Heart left ventricle (tissue), 16 donors: ENCODE data around the gene CDC34. TPM values are rescaled to one million over a fixed set of nuclear protein-coding genes. Genes with fewer than 3 reads are reported as not detected.

ENCODE experiments used
- ATAC-seq, 4 donors: fragments of 200-7000 bp; cut with Tn5 transposase; one replicate each; pipeline ENCODE4 v1.9.1; 2020 to 2022; ENCODE audit warnings: moderate library complexity in 4 of 4, mild to moderate bottlenecking in 3 of 4, moderate number of reproducible peaks in 1 of 4
- DNase-seq, 5 donors: peaks; one replicate each; pipeline ENCODE4 v3.0.0-alpha.2; 2020
- H3K27ac ChIP-seq, 12 donors: fragments of 200-600 bp; sonication (generic) in 4 of 12; one replicate each; pipeline versions ENCODE4 v1.5.0 to v1.8.0; 2016 to 2022; ENCODE audit warnings: mild to moderate bottlenecking in 2 of 12
- H3K27me3 ChIP-seq, 9 donors: fragments of 200-600 bp; sonication (generic) in 2 of 9; one replicate each; pipeline versions ENCODE4 v1.5.1 to v1.8.0; 2016 to 2022; ENCODE audit warnings: mild to moderate bottlenecking in 3 of 9
- H3K36me3 ChIP-seq, 9 donors: fragments of 200-600 bp; sonication (generic) in 2 of 9; one replicate each; pipeline versions ENCODE4 v1.5.0 to v1.8.0; 2018 to 2022; ENCODE audit warnings: mild to moderate bottlenecking in 2 of 9
- H3K4me1 ChIP-seq, 12 donors: fragments of 200-600 bp; sonication (generic) in 4 of 12; one replicate each; pipeline versions ENCODE4 v1.5.0 to v1.8.0; 2016 to 2022; ENCODE audit warnings: mild to moderate bottlenecking in 3 of 12
- H3K4me3 ChIP-seq, 12 donors: fragments of 200-600 bp; sonication (generic) in 4 of 12; one replicate each; pipeline versions ENCODE4 v1.5.0 to v1.8.0; 2017 to 2022; ENCODE audit warnings: mild to moderate bottlenecking in 9 of 12, moderate library complexity in 4 of 12
- H3K9me3 ChIP-seq, 12 donors: fragments of 200-600 bp; sonication (generic) in 4 of 12; one replicate each; pipeline versions ENCODE4 v1.5.0 to v1.8.0; 2016 to 2022; ENCODE audit warnings: mild to moderate bottlenecking in 1 of 12
- POLR2A ChIP-seq, 2 donors: fragments of 450-650 bp; IDR thresholded peaks; one replicate each; pipeline ENCODE4 v1.6.1; 2017; ENCODE audit warnings: antibody characterized with exemption in 2 of 2, mild to moderate bottlenecking in 2 of 2, moderate library complexity in 2 of 2
- WGBS, 4 donors: extraction: QIAGEN DNeasy Blood & Tissue Kit in 2 of 4; methylation state at CpG; one replicate each; pipeline versions ENCODE4 v1.1.5 to v1.1.7; 2013 to 2018; 5-methylcytosine and 5-hydroxymethylcytosine counted together
- intact Hi-C, 10 donors: fragments of 100-400 bp; cut with DNase I; formaldehyde crosslinking; loops; one replicate each; pipeline versions ENCODE4 v1.11.1 to v1.14.2; 2022
- polyA plus RNA-seq, 2 donors: library from polyadenylated mRNA; stranded (reverse); fragments of 200-250 nt; gene quantifications; one replicate each; pipeline ENCODE4 v1.2.3, GENCODE V29; 2013
- total RNA-seq, 9 donors: library from RNA; depleted of rRNA in 2 of 9; stranded (reverse); fragments of >200 nt in 2 of 9; fragmentation: NEBNext Ultra II Directional in 3 of 9; extraction: Animal tissue kit (Norgen Biotek cat#: 25700) in 3 of 9; gene quantifications; one replicate each; pipeline versions ENCODE4 v1.1.0 to v1.2.4, GENCODE V29; 2016 to 2023
- TF ChIP-seq, protein P1 (sequence below), 12 donors: fragments of 200-600 bp; sonication (generic) in 4 of 12; IDR thresholded peaks; one replicate each; pipeline versions ENCODE4 v1.5.0 to v1.8.0; 2018 to 2022; ENCODE audit warnings: antibody characterized with exemption in 12 of 12, mild to moderate bottlenecking in 5 of 12
- donor health status: ischemic (EF 13 %, LVEDD 7.1; RV severe dilation, severe dysfunction).
- donor health status: healthy with polysubstance abuse.
- donor health status: DM: no; HTN: yes; CAD: no.
- donor health status: DM: no; HTN: no; CAD: no.
- donor health status: ischemic (EF 25% LVEDD 6.9; RV normal size, moderate dysfunction).
- donor health status: ischemic (EF 25% LVEDD 5.7; RV mildly dilated, moderate dysfunction).
- donor health status: healthy.
- donor health status: DM: yes; HTN: yes; CAD: no.
- donor health status: ischemic (EF 35%, LVEDD 5.7; RV mildly dilated, moderate dysfunction).
- donor health status: nonischemic (EF 11% LVEDD 7.7; RV severe dilation, severe dysfunction).
- donor health status: DM: yes; HTN: yes; CAD: no.
- donor health status: PGD.
- donor health status: ischemic (EF 29% LVEDD 5.4; RV normal size, mild dysfunction).
- donor health status: nonischemic (EF 23%, LVEDD 6.1; RV moderate dilation, normal function).

The CDC34 gene
- total and polyA plus RNA-seq, 11 donors, result 61.9 to 200 (median 99.9) TPM

DNA sequence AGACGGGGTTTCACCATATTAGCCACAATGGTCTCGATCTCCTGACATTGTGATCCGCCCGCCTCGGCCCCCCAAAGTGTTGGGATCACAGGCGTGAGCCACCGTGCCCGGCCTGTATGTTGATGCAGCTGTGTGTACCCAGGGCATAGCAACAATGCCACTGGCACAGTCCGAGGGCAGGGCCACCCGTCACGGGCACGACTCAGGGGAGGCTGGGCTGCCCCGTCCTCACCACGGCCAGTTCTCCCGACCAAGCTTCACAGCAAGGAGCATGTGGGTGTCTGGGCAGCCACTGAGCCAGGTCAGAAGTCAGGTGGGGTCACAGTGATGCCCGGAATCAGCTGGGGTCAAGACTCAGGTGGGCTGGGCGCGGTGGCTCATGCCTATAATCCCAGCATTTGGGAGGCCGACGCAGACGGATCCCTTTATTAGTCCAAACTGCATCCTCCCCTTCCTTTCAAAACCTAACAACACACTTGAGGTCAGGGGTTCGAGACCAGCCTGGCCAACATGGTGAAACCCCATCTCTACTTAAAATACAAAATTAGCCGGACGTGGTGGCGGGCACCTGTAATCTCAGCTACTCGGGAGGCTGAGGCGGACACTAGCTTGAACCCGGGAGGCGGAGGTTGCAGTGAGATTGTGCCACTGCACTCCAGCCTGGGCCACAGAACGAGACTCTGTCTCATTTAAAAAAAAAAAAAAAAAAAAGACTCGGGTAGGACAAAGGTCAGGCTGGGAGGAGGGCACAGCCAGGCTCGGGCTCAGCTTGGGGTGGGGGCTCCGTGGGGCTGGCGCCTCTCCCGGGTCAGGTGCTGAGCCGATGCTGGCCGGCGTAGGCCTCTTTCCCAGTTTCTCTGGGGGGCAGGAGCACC is 1.2 kb upstream of the CDC34 start:
- peaks cover 15 to 30% (median 24%) of the 10 kb centered on the region in 12 donors for H3K4me1 ChIP-seq
- H3K9me3 ChIP-seq, result no peaks in the 10 kb centered on the region
- DNase-seq, result no peak
- ATAC-seq, result no peak
- H3K27ac ChIP-seq, result peak overlapping the region in 11 of 12 donors; percentile 93 to 100 (median 98)
- intact Hi-C loops, result loop anchor here in 5 of 10 donors (5.0 to 10.0 kb wide), 2 partner anchors 42 to 104 kb away; partner anchors contain the start of genes BSG (in 4 of the 5), FGF22 (in 1 of the 5) and POLRMT (in 1 of the 5)
- H3K4me3 ChIP-seq, result peak overlapping the region; percentile 74 to 100 (median 92)
- no peak for TF ChIP-seq POLR2A (IDR thresholded peaks at IDR 0.05)
- TF ChIP-seq, protein P1, sequence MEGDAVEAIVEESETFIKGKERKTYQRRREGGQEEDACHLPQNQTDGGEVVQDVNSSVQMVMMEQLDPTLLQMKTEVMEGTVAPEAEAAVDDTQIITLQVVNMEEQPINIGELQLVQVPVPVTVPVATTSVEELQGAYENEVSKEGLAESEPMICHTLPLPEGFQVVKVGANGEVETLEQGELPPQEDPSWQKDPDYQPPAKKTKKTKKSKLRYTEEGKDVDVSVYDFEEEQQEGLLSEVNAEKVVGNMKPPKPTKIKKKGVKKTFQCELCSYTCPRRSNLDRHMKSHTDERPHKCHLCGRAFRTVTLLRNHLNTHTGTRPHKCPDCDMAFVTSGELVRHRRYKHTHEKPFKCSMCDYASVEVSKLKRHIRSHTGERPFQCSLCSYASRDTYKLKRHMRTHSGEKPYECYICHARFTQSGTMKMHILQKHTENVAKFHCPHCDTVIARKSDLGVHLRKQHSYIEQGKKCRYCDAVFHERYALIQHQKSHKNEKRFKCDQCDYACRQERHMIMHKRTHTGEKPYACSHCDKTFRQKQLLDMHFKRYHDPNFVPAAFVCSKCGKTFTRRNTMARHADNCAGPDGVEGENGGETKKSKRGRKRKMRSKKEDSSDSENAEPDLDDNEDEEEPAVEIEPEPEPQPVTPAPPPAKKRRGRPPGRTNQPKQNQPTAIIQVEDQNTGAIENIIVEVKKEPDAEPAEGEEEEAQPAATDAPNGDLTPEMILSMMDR (IDR thresholded peaks at IDR 0.05), result no peak
- peaks cover 0 to 5% (median 0%) of the 10 kb centered on the region in 9 donors for H3K27me3 ChIP-seq
- peaks cover 0 to 6% (median under 1%) of the 10 kb centered on the region in 9 donors for H3K36me3 ChIP-seq
- 67 to 71% (median 70%) methylated on average over 33 to 38 of the region's 38 CpGs for WGBS, 4 donors

DNA sequence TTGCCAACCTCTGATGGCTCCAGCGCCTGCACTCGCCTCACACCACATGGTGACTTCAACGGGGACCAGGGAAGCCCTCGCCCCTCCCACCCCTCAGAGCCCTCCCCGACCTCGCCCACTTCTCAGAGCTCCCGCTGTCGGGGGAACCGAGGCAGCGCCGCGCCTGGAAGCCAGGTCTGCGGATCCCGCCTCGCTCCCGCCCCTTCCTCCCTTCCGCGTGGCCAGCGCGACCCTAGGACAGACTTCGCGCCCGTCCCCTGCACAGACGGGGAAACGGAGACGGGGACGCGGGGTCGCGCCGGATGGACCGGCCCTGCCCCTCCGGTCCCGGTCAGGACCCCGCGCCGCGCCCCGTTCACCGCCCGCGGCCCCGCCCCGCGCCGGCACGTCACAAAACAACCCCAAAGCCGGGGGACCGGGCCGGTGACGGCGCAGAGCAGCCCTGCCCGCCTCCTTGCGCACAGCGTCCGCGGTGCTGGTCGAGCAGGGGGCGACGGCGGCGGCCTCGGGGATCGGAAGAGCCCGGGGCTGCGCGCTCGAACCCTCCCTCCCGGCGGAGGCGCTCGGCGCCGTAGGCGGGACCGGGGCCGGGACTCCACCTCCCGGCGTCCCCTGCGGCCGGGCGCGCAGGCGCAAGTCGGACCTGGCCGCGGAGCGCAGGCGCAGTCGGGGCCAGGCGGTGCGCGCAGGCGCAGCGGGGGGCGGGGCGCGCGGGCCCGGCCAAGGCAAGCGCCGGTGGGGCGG is 379 bp upstream of the CDC34 start:
- peak in 1 of 2 donors; percentile 72 for TF ChIP-seq POLR2A (IDR thresholded peaks at IDR 0.05)
- TF ChIP-seq, protein P1 (IDR thresholded peaks at IDR 0.05), result peak in 3 of 12 donors; percentile 16 to 25 (median 19)
- intact Hi-C loops, result loop anchor here in 5 of 10 donors (5.0 to 10.0 kb wide), 2 partner anchors 41 to 104 kb away; partner anchors contain the start of genes BSG (in 4 of the 5), FGF22 (in 1 of the 5) and POLRMT (in 1 of the 5)
- Histone ChIP-seq H3K4me3 (peak overlapping the region; percentile 74 to 100 (median 92)), H3K4me1 (peaks cover 16 to 35% (median 28%) of the 10 kb centered on the region in 12 donors), H3K27me3 (peaks cover 0 to 2% (median 0%) of the 10 kb centered on the region in 9 donors), H3K9me3 (no peaks in the 10 kb centered on the region), H3K36me3 (peaks cover 0 to 14% (median 9%) of the 10 kb centered on the region in 9 donors), H3K27ac (peak overlapping the region; percentile 93 to 100 (median 98))
- DNase-seq (peak; percentile 85 to 94 (median 88)), ATAC-seq (peak; percentile 27 to 80 (median 68))
- 0 to 1% (median 1%) methylated on average over 53 to 103 of the region's 103 CpGs for WGBS, 4 donors

DNA sequence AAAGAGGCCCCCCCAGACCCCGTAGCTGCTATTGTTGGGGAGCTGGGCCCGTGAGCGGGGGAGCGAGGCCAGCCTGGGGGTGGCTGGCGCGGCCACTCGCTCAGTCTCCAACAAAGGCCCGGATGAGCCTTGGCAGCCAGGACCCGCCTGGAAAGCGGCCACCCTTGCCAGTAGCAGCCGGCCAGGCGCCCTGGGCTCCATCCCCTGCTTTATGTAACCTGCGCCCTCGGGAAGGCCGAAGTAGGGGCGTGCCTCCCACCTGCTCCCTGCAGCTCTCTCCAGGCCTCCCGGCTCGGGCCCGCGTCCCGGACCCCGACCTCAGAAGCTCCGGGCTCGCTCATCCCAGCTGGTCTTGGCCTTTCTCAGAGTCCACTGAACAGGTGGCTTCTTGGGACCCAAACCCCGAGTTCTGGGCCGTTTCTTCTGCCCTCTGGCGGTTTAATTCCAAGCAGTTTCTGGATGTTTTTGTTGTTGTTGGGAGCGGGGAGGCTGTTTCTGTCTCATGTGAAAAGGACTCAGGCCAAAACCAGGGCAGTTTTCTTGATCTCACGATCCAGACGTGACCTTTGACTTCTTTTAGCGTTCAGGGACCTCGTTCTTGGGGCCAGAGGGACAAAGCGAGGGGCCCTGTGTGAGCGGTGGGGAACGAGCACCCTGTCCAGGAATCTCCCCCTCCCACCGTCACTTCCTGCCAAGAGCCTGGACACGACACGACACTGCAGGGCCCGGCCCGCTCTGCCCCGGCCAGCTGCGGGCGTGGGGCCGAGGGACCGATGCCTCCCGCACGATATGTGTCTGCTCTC is 1.2 kb downstream of the CDC34 start:
- H3K27me3 ChIP-seq, result no peaks in the 10 kb centered on the region
- intact Hi-C loops, result loop anchor here in 9 of 10 donors (2.0 to 10.0 kb wide), 3 partner anchors 40 to 102 kb away; partner anchors contain the start of genes BSG (in 9 of the 9), FGF22 (in 1 of the 9) and POLRMT (in 1 of the 9)
- 0 to 1% (median 0%) methylated on average over 29 to 47 of the region's 47 CpGs for WGBS, 4 donors
- no peaks in the 10 kb centered on the region for H3K9me3 ChIP-seq
- TF ChIP-seq, protein P1 (IDR thresholded peaks at IDR 0.05), result peak; percentile 24 to 64 (median 48)
- peak in 1 of 2 donors; percentile 17 for TF ChIP-seq POLR2A (IDR thresholded peaks at IDR 0.05)
- H3K4me3 ChIP-seq, result peak overlapping the region; percentile 74 to 100 (median 94)
- peak overlapping the region; percentile 90 to 100 (median 98) for H3K27ac ChIP-seq
- peaks cover 0 to 28% (median 22%) of the 10 kb centered on the region in 9 donors for H3K36me3 ChIP-seq
- DNase-seq (peak; percentile 82 to 88 (median 86)), ATAC-seq (peak; percentile 61 to 82 (median 68))
- peaks cover 16 to 35% (median 28%) of the 10 kb centered on the region in 12 donors for H3K4me1 ChIP-seq
